GM04503 (cell line): ENCODE measurements around the gene CMTR1.
A peak's percentile ranks its signal among the peaks of the same experiment; 100 is the strongest.
"Not testable (repeated sequence)": the region's sequence is repeated elsewhere in the genome, so short reads cannot be mapped to it uniquely, and the experiment has no call there.

ENCODE experiments used
- DNase-seq: peaks from one replicate; pipeline ENCODE4 v3.0.0-alpha.2; 2012; ENCODE audit warnings: low read depth

Gene CMTR1, protein sequence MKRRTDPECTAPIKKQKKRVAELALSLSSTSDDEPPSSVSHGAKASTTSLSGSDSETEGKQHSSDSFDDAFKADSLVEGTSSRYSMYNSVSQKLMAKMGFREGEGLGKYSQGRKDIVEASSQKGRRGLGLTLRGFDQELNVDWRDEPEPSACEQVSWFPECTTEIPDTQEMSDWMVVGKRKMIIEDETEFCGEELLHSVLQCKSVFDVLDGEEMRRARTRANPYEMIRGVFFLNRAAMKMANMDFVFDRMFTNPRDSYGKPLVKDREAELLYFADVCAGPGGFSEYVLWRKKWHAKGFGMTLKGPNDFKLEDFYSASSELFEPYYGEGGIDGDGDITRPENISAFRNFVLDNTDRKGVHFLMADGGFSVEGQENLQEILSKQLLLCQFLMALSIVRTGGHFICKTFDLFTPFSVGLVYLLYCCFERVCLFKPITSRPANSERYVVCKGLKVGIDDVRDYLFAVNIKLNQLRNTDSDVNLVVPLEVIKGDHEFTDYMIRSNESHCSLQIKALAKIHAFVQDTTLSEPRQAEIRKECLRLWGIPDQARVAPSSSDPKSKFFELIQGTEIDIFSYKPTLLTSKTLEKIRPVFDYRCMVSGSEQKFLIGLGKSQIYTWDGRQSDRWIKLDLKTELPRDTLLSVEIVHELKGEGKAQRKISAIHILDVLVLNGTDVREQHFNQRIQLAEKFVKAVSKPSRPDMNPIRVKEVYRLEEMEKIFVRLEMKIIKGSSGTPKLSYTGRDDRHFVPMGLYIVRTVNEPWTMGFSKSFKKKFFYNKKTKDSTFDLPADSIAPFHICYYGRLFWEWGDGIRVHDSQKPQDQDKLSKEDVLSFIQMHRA

GRCh38 chr6:37432916-37433656 is at the start of gene CMTR1:
Gene CMTR1 (plus strand): TSS chr6:37433221. CDS start chr6:37435630, 2,409 bp downstream.
- DNase-seq = no peak

GRCh38 chr6:37388578-37388977 is 44.4 kb upstream of the CMTR1 start:
- DNase-seq = no peak

DNA sequence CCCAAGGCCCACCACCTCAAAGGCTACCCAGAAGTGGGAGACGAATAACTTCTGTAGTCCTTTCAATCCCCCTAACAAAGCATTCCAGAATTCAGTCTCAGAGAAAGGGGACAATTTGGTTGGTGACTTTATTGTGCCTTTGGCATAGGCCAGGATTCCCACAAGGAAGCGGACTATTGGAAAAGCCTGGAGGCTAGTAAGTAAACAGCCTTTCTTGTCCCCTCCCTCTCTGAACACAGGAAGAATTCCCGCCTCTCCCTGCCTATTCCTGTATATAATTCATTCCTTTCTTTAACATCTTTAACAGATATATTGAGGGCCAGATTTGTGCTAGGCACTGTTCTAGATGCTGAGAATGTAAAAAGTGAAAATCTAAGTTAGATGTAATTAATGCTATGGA is 43.2 kb upstream of the CMTR1 start:
- DNase-seq = no peak

- DNase-seq = no peak
These were observed 41.9 kb upstream of the CMTR1 start for GRCh38 chr6:37391120-37391519.

DNA sequence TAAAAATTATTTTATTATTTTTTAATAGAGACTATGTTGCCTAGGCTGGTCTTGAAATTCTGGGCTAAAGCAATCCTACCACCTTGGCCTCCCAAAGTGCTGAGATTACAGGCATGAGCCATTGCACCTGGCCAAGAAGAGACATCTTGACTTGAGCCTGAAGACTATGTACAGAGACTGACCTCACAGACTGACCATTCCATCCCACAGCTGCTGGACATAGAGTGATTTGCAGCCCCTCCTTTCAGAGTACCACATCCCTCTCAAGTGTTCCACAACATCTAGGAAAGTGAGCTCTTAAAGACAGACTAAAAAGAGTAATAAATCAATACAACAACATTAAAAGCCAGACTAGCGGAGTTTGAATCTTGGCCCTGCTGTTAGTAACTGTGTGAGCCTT is 40.2 kb upstream of the CMTR1 start:
- DNase-seq = no peak

DNA sequence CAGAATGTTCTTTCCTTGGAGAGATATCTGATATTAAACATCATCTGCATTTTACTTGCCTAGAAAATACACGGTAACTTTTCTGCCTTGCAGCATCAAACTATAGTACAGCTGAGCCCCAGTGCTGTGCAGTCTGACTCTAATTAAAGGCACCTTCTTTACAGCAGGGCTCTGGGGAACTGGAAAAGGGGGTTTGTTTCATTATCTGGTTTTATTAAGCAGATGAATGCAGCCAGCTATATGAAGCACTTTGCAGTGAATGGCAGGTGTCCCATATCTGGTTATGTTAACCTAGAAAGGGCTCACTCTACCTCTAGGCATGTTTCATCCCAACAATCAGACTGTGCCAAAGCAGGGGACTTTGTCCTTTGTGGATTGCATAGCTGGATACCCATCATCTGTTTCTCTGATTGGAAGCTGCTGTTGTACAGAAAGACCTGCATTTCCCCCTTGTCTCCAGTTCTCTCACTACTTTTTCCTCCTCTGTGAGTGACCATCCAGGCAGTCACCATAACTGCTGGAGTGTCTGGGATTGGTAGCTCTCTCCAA is 39.6 kb upstream of the CMTR1 start:
- no peak for DNase-seq

DNA sequence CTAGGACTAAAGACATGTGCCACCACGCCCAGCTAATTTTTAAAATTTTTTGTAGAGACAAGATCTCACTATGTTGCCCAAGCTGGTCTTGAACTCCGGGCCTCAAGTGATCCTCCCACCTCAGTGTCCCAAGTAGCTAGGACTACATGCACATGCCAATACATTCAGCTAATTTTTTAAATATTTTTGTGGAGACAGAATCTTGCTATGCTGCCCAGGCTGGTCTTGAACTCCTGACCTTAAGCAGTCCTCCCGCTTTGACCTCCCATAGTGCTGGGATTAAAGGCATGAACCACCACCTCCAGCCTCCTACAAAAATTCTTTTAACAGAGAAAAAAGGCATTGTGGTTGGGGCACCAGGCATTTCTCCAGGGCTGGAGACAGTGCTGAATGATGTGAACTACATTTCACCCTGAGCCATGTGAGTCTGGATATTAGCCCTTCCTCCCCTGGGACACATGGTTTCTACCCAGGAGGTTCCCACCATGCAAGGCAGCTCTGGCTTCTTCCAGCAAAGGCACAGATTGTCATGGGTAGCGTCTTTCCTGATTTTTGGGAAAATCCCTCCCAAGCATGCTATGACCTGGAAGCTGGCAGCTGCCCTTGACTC is 36.3 kb upstream of the CMTR1 start:
- DNase-seq = peak; percentile 88

DNA sequence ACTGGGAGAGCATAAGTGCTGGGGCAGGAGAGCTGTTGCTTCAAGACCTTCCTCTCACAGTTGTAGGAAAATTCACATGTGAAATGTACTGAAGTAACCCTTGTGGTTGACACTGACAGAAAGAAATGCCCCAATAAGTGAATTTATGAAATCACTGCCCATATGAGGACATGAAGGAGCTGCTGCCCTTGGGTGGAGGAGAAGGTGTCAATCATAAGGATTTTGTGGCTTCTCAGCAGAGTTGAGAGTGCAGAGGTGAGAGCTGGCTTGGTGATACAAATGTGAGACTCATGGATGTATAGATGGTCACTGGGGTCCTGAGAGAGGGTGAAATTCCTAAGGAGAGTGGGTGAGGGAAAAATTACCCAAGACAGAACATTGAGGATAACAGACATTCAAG is 33.9 kb upstream of the CMTR1 start:
- DNase-seq = no peak

GRCh38 chr6:37399795-37400490 is 33.1 kb upstream of the CMTR1 start:
- no peak for DNase-seq

DNA sequence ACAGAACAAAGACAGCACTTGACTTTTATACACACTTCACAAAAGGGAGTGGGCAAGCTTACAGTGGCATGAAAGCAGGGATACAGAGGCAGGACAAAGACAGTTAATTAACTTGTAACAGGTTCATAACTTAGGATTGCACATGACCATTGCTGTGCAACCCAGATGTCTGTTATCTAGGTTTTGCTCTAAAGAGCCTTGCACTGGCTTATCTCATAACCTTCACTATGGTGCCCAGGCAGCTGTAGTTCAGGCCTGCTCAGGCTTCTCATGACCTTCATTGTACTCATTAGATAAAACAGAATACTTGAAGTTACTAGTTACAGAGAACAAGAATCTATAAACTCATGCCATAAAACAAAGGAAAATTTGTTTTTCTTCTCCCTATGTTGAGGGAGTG is 31.4 kb upstream of the CMTR1 start:
- DNase-seq = not testable (repeated sequence)

DNA sequence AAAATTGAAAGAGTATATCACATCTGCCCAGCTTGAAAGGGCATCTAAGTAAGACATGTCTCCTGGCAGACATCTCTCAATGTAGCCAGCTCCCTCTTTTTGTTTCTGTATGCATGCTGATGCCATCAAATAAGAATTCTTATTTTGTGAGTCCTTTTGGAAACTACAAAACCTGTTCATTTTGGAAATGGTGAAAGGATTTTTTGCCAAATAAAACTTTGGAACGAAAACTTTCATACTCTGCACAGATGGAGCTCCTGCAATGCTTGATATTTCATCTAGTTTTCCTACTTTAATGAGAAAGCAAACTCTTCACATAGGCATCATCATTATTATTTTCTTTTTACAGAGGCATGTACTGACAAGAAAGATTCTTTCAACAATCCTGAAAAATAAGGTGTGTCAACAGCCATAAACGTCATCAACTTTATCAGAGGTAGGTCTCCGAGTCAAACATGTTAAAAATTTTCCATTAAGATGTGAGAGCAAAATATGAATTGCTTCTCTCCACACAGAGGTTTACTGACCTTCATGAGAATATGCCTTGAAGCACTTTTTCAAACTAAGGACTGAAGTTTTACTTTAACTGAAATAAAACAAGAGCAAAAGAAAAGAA is 26.2 kb upstream of the CMTR1 start:
- DNase-seq = no peak

DNA sequence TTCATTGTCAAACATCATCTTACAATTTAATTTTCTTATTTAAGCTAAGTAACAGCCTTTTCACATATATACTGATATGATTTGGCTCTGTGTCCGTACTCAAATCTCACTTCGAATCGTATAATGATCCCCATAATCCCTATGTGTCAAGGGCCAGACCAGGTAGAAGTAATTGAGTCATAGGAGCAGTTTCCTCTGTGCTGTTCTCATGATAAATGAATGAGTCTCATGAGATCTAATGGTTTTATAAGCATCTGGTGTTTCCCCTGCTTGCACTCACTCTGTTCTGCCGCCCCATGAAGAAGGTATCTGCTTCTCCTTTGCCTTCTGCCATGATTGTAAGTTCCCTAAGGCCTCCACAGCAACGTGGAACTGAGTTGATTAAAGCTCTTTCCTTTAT is 25.1 kb upstream of the CMTR1 start:
- no peak for DNase-seq

GRCh38 chr6:37409501-37409900 is 23.5 kb upstream of the CMTR1 start:
- DNase-seq = no peak

DNA sequence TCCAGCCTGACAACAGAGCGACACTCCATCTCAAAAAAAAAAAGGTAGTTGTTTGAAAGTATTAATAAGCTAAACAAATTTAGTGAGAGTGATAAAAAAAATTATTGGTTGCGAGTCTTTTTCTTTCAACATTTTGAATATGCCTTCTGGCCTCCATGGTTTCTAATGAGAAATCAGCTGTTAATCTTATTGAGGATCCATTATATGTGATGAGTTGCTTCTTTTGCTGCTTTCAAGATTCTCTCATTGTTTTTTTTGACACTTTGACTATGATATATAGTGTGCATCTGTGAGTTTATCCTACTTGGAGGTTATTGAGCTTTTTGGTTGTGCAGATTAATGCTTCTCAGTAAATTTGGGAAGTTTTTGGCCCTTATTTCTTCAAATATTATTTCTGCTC is 15.6 kb upstream of the CMTR1 start:
- no peak for DNase-seq

GRCh38 chr6:37418722-37419121 is 14.3 kb upstream of the CMTR1 start:
- DNase-seq = no peak

DNA sequence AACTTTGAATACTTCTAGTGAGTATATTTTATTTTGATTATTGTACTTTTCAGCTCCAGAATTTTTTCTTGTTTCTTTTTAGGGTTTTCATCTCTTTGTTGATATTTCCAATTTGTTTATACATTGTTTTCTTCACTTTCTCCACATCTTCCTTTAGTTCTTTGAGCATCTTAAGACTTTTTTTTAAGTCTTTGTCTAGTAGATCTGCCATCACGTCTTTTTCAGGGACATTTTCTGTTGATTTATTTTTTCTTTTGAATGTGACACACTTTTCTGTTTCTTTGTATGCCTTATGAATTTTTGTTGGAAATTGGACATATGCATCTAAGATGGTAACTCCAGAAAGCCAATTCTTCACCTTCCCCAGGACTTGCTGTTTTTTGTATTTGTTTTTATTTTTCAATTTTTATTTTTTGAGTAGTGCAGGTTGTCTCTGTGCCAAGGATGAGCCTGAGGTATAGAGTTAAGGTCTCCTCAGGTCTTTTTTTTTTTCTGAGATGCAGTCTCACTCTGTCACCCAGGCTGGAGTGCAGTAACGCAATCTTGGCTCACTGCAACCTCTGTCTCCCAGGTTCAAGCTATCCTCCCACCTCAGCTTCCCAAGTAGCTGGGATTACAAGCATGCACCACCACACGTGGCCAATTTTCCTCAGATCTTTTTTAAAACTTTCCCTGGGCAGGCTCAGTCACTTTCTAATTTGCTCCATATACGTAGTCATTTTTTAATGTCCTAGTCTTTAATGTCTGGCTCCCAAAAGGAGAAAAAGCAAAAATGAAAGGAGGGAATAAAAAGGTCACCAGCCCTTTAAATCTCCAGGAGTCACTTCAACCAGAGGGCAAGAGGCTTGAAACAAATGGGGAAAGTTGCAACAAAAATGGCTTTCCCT is 6.7 kb upstream of the CMTR1 start:
- no peak for DNase-seq

GRCh38 chr6:37426945-37427510 is 6.0 kb upstream of the CMTR1 start:
- no peak for DNase-seq

- no peak for DNase-seq
These were observed 3.7 kb upstream of the CMTR1 start for GRCh38 chr6:37429352-37429750.

DNA sequence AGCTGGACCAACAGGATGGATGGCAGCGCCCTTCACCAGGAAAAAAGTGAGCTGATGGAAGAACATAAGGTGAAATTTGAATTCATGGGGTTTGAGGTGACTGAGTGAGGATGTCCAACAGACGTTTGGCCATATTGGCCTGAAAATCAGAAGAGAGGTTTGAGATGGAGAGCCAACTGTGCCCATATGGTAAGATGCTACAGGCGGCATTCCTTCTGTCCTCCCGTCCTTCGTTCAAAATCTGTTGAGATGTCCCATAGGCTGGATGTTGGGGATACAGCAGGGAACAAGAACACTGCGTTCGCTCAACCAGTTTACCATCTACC is 468 bp upstream of the CMTR1 start:
- no peak for DNase-seq
